GM23248 (cell line): Measurements from ENCODE around the gene FAM118B.

Experiments
- EZH2 ChIP-seq: fragments of 200-600 bp; sonication (generic); IDR thresholded peaks from 2 replicates; pipeline ENCODE4 v1.6.1; 2018; ENCODE audit warnings: antibody characterized with exemption, mild to moderate bottlenecking; ENCODE audit not compliant: insufficient read depth, poor library complexity, severe bottlenecking
- EZH2phosphoT487 ChIP-seq: fragments of 200-600 bp; sonication (generic); IDR thresholded peaks from 2 replicates; pipeline ENCODE4 v1.6.1; 2018; ENCODE audit warnings: antibody characterized with exemption, moderate library complexity, mild to moderate bottlenecking, low read depth; ENCODE audit not compliant: insufficient read depth

- TF ChIP-seq EZH2, result no peak
- TF ChIP-seq EZH2phosphoT487, result no peak
Measured at GRCh38 chr11:126257144-126257543, 45.6 kb downstream of the FAM118B start.
